GM19238 (cell line): Measurements from ENCODE around the gene SULT1A2.
"Not testable (repeated sequence)": the region's sequence is repeated elsewhere in the genome, so short reads cannot be mapped to it uniquely, and the experiment has no call there.

Source experiments
- DNase-seq: peaks from one replicate; pipeline ENCODE4 v3.0.0; 2011; ENCODE audit warnings: low spot score; ENCODE audit not compliant: insufficient read length

SULT1A2 gene

GRCh38 chr16:28561557-28562187, 35.2 kb downstream of the SULT1A2 start:
- DNase-seq, result no peak

DNA sequence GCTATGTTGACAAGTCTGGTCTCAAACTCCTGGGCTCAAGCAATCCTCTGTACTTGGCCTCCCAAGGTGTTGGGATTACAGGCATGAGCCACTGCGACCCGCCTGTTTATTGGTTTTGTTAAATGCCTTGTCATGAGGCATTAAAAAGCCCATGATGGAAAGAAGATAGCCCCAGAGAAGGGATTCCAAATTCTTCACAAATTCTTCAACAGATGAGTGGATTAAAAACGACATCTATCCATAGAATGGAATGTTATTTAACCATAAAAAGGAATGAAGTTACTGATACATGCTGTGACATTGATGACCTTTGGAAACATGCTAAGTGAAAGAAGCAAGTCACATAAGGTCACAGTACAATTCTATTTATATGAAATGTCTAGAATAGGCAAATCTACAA, 38.4 kb downstream of the SULT1A2 start:
- DNase-seq, result no peak

DNA sequence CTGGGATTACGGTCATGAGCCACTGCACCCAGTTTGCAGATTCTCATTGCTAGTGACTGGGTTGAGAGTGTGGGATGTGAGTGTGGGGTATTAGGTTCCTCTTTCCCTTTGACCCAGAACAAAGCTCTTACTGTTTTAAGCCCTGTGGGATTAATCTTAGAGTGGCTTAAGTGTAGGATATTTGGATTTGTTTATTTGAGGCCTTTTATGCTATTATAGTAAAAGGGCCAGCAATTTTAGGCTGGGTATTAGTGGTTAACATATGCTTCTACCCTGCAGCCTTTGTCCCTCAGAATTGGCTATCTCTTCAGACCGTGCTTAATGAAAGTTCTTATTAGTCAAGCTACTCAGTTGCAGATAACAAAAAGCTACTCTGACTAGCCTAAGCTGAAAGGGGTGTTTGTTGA, 39.9 kb downstream of the SULT1A2 start:
- no peak for DNase-seq

DNA sequence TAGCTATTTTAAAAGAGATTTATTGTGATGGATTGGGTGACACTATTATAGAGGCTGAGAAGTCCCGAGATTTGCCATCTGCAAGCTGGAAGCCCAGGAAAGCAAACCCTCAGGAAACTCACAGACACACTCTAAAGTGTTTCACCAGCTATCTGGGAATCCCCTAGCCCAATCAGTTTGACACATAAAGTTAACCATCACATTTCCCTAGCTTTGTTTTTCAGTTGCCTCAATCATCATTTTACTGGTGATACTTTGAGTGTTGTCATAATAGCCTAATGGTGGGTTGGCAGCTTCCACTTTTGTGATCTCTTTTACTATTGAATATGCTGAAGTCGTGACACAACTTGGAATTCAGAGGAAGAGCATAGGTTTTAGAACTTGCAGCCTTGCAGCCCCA, 41.3 kb downstream of the SULT1A2 start:
- no peak for DNase-seq

- no peak for DNase-seq
Measured at GRCh38 chr16:28554634-28555423, 42.0 kb downstream of the SULT1A2 start.

DNA sequence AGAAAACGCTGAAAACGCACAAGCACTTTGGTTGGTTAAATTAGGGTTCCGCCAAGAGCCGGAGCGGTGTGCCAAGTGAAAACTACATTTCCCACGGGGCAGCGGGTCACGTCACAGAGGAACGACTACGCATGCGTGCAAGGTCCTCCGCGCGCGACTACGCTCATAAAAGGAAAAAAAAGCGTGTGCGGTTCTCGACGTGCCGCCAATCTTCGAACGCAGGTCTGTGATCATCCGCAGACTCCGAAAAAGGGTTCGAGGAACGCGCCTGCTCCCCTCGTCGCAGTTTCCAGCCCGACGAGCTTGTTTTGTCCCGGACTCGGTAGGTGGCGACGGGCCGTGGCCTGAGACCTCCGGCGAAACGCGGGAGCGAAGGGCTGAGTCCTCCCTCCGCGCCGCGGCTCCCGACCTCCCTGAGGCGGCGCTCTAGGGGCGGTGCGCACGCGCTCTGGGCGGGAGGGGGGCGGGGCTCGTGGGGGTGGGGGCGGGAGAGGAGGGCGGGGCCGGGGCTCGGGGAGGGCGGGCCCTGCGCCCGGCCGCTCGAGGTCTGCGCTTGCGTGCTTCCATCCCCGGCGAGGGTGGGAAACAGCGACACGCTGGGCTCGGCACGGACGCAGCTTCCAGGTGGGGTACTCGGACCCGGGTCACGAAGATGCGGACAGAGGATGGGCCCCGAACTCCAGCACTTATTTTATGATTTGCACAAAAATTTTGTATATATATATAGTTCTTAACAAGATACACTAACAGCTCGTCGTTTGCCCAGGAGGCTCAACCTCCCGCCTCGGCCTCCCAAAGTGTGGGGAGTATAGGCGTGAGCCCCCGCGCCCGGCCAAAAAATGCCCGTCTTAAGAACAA, 42.8 kb downstream of the SULT1A2 start, which contains the start of gene SGF29:
Gene SGF29, plus strand, starts transcription at position 145 of the 858 bp plus-strand sequence. CDS start 27,150 bp downstream, outside the sequence.
- DNase-seq, result peak; percentile 90

- DNase-seq, result no peak
Measured at GRCh38 chr16:28549301-28549899, 47.5 kb downstream of the SULT1A2 start.

GRCh38 chr16:28548306-28548802, 48.5 kb downstream of the SULT1A2 start:
- DNase-seq, result no peak

DNA sequence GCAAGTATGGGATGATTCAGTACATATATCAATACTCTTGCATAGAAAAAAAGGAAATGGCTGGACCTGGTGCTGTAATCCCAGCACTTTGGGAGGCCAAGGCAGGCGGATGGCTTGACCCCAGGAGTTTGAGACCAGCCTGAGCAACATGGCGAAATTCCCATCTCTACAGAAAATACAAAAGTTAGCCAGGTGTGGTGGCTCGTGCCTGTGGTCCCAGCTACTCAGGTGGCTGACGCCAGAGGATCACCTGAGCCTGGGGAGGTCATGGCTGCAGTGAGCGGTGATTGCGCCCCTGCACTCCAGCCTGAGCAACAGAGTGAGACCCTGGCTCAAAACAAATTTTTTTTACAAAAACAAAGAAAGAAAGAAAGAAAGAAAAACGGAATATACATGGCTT, 50.2 kb downstream of the SULT1A2 start:
- no peak for DNase-seq

GRCh38 chr16:28545964-28546363, 50.9 kb downstream of the SULT1A2 start:
- not testable (repeated sequence) for DNase-seq

GRCh38 chr16:28544998-28545397, 51.9 kb downstream of the SULT1A2 start:
- DNase-seq, result no peak

DNA sequence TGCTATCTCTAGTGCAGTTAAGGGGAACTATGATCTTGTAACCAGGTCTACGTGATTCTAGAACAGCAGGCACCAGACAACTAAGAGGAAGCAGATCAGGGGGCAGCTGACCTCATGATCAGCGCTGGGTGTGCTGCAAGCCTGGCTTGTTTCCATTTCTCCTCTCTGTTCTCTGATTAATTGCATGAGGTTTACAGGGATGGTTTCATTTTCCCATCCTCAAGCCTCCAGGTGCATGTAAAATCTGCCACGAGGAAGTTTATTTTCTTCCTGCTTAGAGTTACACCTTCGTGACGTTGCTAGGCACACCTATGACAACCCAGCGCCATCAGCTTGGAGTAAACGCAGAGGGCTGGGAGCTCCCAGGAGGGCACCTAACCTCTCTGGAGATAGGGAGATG, 53.8 kb downstream of the SULT1A2 start:
- no peak for DNase-seq

DNA sequence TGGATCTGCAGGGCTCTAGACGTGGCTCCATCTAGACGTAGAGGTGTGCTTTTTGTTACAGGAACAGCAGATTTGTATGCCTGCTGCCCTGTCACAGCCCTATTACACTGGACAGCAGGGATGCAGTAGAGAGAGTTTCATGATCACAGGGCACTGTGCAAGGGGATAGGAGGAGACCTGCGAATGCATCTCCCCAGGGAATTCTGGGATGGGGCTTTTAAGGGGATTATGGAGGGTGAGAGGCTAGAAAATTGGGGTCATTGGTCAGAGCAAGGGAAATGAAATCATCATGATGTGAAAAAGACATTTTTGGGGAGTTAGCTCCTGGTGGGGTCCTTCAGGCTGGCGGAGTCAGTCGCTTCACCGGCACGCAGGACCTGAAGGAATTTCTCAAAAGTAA, 54.2 kb downstream of the SULT1A2 start:
- DNase-seq, result no peak
